ENCODE data around the gene ZNF775. TPM values are rescaled to one million over a fixed set of nuclear protein-coding genes. Genes with fewer than 3 reads are reported as not detected.

Gene ZNF775
- total RNA-seq, 1 donor from 2014 or later = 8.0 TPM

DNA sequence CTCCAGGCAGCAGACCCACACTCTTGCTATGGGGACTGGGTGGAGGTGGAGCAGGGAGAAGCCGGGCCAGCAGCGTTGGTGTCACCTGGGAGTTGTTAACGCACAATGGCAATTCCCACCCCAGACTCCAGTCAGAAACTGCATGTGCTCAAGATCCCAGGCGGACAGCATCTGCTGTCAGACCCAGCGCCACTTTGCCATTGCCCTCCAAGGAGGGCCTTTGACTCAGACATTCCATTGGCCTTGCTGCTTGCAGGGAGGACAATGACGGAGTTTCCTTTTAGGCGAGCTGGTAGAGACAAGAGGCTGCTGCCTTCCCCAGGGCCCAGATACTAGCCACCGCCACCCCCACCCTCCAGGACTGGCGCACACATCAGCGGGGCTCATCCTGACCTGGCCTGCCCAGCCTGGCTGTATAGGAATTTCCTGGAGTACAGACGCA is 34.5 kb downstream of the ZNF775 start:
- Mint-ChIP-seq H3K27me3 (no peaks in the 10 kb centered on the region), H3K4me1 (peaks cover 33% of the 10 kb centered on the region), H3K9me3 (no peaks in the 10 kb centered on the region), H3K36me3 (ENCODE audit: low read depth) (peaks cover 37% of the 10 kb centered on the region), H3K4me3 (no peak overlapping the region), H3K27ac (no peak overlapping the region)
- TF ChIP-seq, protein P1, sequence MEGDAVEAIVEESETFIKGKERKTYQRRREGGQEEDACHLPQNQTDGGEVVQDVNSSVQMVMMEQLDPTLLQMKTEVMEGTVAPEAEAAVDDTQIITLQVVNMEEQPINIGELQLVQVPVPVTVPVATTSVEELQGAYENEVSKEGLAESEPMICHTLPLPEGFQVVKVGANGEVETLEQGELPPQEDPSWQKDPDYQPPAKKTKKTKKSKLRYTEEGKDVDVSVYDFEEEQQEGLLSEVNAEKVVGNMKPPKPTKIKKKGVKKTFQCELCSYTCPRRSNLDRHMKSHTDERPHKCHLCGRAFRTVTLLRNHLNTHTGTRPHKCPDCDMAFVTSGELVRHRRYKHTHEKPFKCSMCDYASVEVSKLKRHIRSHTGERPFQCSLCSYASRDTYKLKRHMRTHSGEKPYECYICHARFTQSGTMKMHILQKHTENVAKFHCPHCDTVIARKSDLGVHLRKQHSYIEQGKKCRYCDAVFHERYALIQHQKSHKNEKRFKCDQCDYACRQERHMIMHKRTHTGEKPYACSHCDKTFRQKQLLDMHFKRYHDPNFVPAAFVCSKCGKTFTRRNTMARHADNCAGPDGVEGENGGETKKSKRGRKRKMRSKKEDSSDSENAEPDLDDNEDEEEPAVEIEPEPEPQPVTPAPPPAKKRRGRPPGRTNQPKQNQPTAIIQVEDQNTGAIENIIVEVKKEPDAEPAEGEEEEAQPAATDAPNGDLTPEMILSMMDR (IDR thresholded peaks at IDR 0.05) = no peak
- ATAC-seq (ENCODE audit: low read depth) = no peak
- no peak for DNase-seq
- intact Hi-C loops (cut with micrococcal nuclease) = no loop called here
- CTCF ChIA-PET = no interaction called here
- POLR2A ChIA-PET = interaction anchor here (0.6 to 1.3 kb wide), 2 partner anchors 44 to 55 kb away, joined by 3 to 4 read pairs; no protein-coding TSS in a partner anchor

DNA sequence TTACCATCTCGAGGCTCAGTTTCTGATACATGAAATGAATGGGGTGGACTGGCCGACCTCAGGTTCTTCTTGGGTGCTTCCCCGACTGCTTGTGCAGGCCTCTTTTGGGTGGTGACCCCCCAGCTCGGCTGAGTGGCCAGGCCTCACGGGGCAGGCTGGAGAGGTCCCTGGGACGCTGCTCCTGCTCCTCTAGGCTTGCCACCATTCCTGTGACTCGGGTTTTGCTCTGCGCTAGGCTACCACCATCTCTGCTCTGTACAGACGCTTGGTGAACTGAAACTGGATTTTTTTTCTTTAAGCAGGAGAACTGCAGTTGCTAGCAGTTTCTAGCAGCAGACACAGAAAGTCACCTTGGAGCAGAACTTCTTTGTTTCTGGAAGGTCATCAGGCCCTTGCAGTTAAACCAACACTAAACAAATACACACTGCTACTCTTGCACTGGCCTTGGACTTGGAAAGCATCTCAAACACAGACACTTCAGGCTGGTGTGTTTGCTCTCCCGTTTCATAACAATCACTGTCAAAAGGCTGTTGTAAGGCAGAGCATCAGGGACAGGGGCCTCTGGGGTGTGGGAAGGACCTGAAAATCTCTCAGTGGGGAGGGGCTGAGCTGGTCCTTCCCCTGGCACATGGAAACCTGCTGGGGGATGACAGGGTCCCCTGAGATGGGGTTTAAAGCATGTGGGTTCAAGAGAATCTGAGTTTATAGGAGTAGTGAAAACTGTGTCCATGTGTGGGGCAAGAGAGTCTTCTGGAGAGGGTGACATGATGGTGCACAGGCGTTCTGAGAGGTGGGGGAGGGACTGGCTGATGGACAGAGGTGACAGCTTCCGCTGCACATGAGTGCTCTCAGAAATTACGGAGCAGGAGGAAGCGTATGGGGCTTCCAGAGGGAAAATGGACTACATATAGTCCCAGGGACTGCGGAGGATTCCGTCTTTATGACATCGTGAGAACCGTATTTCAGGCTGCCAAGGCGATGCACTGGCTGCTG is 36.3 kb downstream of the ZNF775 start:
- TF ChIP-seq, protein P1 (IDR thresholded peaks at IDR 0.05) = no peak
- intact Hi-C loops (cut with micrococcal nuclease) = no loop called here
- CTCF ChIA-PET = no interaction called here
- Mint-ChIP-seq H3K27me3 (no peaks in the 10 kb centered on the region), H3K36me3 (ENCODE audit: low read depth) (peaks cover 25% of the 10 kb centered on the region), H3K4me3 (no peak overlapping the region), H3K4me1 (peaks cover 16% of the 10 kb centered on the region), H3K9me3 (no peaks in the 10 kb centered on the region), H3K27ac (no peak overlapping the region)
- ATAC-seq (ENCODE audit: low read depth) (no peak), DNase-seq (no peak)
- POLR2A ChIA-PET = interaction anchor here (0.6 to 1.3 kb wide), 2 partner anchors 49 to 91 kb away, joined by 3 read pairs; no protein-coding TSS in a partner anchor

DNA sequence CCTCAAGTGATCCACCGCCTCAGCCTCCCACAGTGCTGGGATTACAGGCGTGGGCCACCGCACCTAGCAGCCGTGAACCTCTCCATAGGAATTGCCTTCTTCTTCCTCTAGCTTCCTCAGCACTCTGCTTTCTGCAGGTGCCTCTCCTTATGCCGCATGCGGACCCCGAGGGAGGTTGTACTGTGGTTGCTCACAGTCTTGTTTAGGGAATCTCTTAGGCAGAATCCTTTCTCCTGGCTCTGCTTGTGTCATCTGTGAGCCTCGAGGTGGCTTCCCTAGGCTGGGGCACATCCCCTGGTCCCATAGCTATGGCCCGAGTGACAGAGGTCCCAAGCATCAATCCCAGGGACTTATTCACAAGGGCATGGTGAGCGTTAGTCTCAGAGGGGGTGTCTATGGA is 38.1 kb downstream of the ZNF775 start:
- CTCF ChIA-PET = interaction anchor here (1.2 to 1.7 kb wide), 3 partner anchors 59 to 96 kb away, joined by 3 to 5 read pairs (median 3); no protein-coding TSS in a partner anchor
- no peak for DNase-seq

DNA sequence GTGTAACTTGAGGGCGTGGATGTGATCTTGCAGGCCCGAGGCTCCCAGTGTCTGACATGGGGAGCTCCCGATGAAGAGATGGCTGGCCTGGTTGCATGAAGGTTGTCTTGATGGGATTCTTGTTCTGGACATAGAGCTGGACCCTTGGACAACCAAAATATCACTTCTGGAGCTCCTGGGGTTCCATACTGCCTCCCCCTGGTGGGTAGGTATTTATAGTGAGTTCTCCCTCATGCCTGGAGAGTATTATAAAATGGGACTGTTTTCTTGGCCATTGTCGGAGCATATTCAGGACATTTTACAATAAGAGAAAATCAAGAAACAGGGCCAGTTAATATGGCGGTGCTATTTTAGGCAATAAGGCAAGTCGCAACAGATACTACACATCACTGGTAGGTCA is 38.7 kb downstream of the ZNF775 start:
- ATAC-seq (ENCODE audit: low read depth) = no peak

More for the DNA sequence above, 38.1 kb downstream of the ZNF775 start:
- H3K36me3 Mint-ChIP-seq (ENCODE audit: low read depth) = peaks cover 9% of the 10 kb centered on the region
- TF ChIP-seq, protein P1 (IDR thresholded peaks at IDR 0.05) = no peak
- no peak for ATAC-seq (ENCODE audit: low read depth)
- peaks cover 12% of the 10 kb centered on the region for H3K4me1 Mint-ChIP-seq
- POLR2A ChIA-PET = interaction anchor here (1.2 to 2.2 kb wide), 4 partner anchors 8 to 48 kb away, joined by 3 to 9 read pairs (median 3); no protein-coding TSS in a partner anchor
- no peaks in the 10 kb centered on the region for H3K9me3 Mint-ChIP-seq
- intact Hi-C loops (cut with micrococcal nuclease) = no loop called here
- H3K4me3 Mint-ChIP-seq = no peak overlapping the region
- H3K27ac Mint-ChIP-seq = no peak overlapping the region
- H3K27me3 Mint-ChIP-seq = peaks cover 4% of the 10 kb centered on the region

More for the DNA sequence above, 38.7 kb downstream of the ZNF775 start:
- H3K9me3 Mint-ChIP-seq = no peaks in the 10 kb centered on the region
- ChIA-PET POLR2A (interaction anchor here (1.2 to 2.2 kb wide), 4 partner anchors 9 to 48 kb away, joined by 3 to 9 read pairs (median 3); no protein-coding TSS in a partner anchor), CTCF (interaction anchor here (0.9 to 1.7 kb wide), 4 partner anchors 51 to 97 kb away, joined by 3 to 5 read pairs (median 3); no protein-coding TSS in a partner anchor)
- H3K4me1 Mint-ChIP-seq = peaks cover 12% of the 10 kb centered on the region
- TF ChIP-seq, protein P1 (IDR thresholded peaks at IDR 0.05) = no peak
- no peak for DNase-seq
- no peak overlapping the region for H3K4me3 Mint-ChIP-seq
- intact Hi-C loops (cut with micrococcal nuclease) = no loop called here
- H3K36me3 Mint-ChIP-seq (ENCODE audit: low read depth) = peaks cover 3% of the 10 kb centered on the region
- H3K27me3 Mint-ChIP-seq = peaks cover 4% of the 10 kb centered on the region
- no peak overlapping the region for H3K27ac Mint-ChIP-seq

Measured in activated B cell treated with CpG ODN at 0.5 μM for 24 hours (primary cell).